Endothelial cell of umbilical vein (primary cell): ENCODE results near the gene SLC51B. TPM values are rescaled to one million over a fixed set of nuclear protein-coding genes. Genes with fewer than 3 reads are reported as not detected.

Experiments used
- BruUV-seq: library from RNA; stranded (reverse); fragments of 400-500 nt; replicated peaks from 2 replicates; lab custom pipeline; 2021; lab: Mats Ljungman, UMichigan
- CTCF ChIA-PET: fragments of 300-600, 350-600 bp; sonication (Branson Sonifier 250); formaldehyde crosslinking; loops from one replicate; lab custom pipeline; 2021; ENCODE audit warnings: antibody characterized with exemption, inconsistent platforms; lab: Charles Lee
- POLR2A ChIA-PET: fragments of 300-600, 350-600 bp; sonication (Branson Sonifier 250); formaldehyde crosslinking; loops from one replicate; lab custom pipeline; 2021; ENCODE audit warnings: antibody characterized with exemption, inconsistent platforms; lab: Charles Lee
- DNase-seq: peaks from one replicate; pipeline ENCODE4 v3.0.0-alpha.2; 2011; ENCODE audit warnings: low read depth, low spot score
- FAIRE-seq: peaks from 2 replicates; lab custom pipeline; 2011; peaks lifted over from hg19 to GRCh38; lab: Jason Lieb, UNC
- H2AFZ ChIP-seq: 2 replicates; pipeline ENCODE4 v1.6.0; 2012; ENCODE audit warnings: low read depth, low read length, control low read depth, inconsistent platforms
- H3K27ac ChIP-seq: 2 replicates; pipeline ENCODE4 v1.5.1; 2011; ENCODE audit warnings: low read depth, mild to moderate bottlenecking, control low read depth, low read length, moderate library complexity; ENCODE audit not compliant: insufficient read depth
- H3K27me3 ChIP-seq, 2 experiments: 2 replicates each; pipeline versions ENCODE4 v1.6.0 to v1.6.1; 2011; ENCODE audit warnings: low read length in 2 of 2, mixed read lengths in 1 of 2; ENCODE audit not compliant: control insufficient read depth in 2 of 2, insufficient read depth in 2 of 2
- H3K36me3 ChIP-seq, 2 experiments: 2 replicates in 1 of 2; 3 replicates in 1 of 2; pipeline ENCODE4 v1.5.1; 2011; ENCODE audit warnings: low read length in 2 of 2, mild to moderate bottlenecking in 1 of 2, moderate library complexity in 1 of 2; ENCODE audit not compliant: control insufficient read depth in 2 of 2, insufficient read depth in 2 of 2; ENCODE audit errors: extremely low read depth in 1 of 2
- H3K4me1 ChIP-seq: 3 replicates; pipeline ENCODE4 v1.5.1; 2011; ENCODE audit warnings: mild to moderate bottlenecking, low read length; ENCODE audit not compliant: control insufficient read depth, insufficient read depth; ENCODE audit errors: extremely low read depth
- H3K4me2 ChIP-seq: 2 replicates; pipeline ENCODE4 v1.6.1; 2011; ENCODE audit warnings: low read length, control low read depth, mixed read lengths; ENCODE audit not compliant: insufficient read depth
- H3K4me3 ChIP-seq, 3 experiments: fragments of 200-600 bp in 1 of 3; sonication (generic), shearing (Covaris generic) in 1 of 3; replicated peaks in 1 of 3; 2 replicates each; pipeline ENCODE4 v1.5.1; 2011 to 2016; ENCODE audit warnings: control low read depth in 3 of 3, low read length in 3 of 3, mild to moderate bottlenecking in 2 of 3, inconsistent platforms in 1 of 3, low read depth in 1 of 3, moderate library complexity in 1 of 3; ENCODE audit not compliant: insufficient read depth in 1 of 3
- H3K79me2 ChIP-seq: 2 replicates; pipeline ENCODE4 v1.6.0; 2012; ENCODE audit warnings: low read length, inconsistent platforms; ENCODE audit not compliant: control insufficient read depth, insufficient read depth
- H3K9ac ChIP-seq: replicated peaks from 2 replicates; pipeline ENCODE3; 2011; ENCODE audit warnings: low read length, control low read depth; ENCODE audit not compliant: insufficient read depth; ENCODE audit errors: extremely low read depth
- H3K9me1 ChIP-seq: replicated peaks from 3 replicates; pipeline ENCODE4 v1.6.0; 2011; ENCODE audit warnings: mild to moderate bottlenecking, low read length; ENCODE audit not compliant: control insufficient read depth, insufficient read depth; ENCODE audit errors: extremely low read depth
- H3K9me3 ChIP-seq: replicated peaks from 2 replicates; pipeline ENCODE4 v1.5.1; 2012; ENCODE audit warnings: low read length, inconsistent platforms; ENCODE audit not compliant: control insufficient read depth, insufficient read depth
- H4K20me1 ChIP-seq: replicated peaks from 2 replicates; pipeline ENCODE3; 2011; ENCODE audit warnings: mild to moderate bottlenecking, low read length; ENCODE audit not compliant: control insufficient read depth, insufficient read depth; ENCODE audit errors: extremely low read depth
- CTCF ChIP-seq, 2 donors: IDR thresholded peaks; 1 replicate in 1 of 2; 2 replicates in 1 of 2; pipeline ENCODE4 v1.5.1; 2011; ENCODE audit warnings: low read length in 2 of 2, mild to moderate bottlenecking in 2 of 2, moderate library complexity in 2 of 2, control low read depth in 1 of 2, inconsistent platforms in 1 of 2, low read depth in 1 of 2; ENCODE audit not compliant: insufficient read depth in 1 of 2; ENCODE audit errors: extremely low read depth in 1 of 2
- EZH2 ChIP-seq: IDR thresholded peaks from 2 replicates; pipeline ENCODE4 v1.6.1; 2012; ENCODE audit warnings: borderline replicate concordance, low read depth, mild to moderate bottlenecking, moderate library complexity, low read length, inconsistent platforms; ENCODE audit not compliant: severe bottlenecking
- FOS ChIP-seq: IDR thresholded peaks from 2 replicates; pipeline ENCODE4 v1.6.1; 2011; ENCODE audit warnings: mild to moderate bottlenecking, low read length, moderate library complexity, borderline replicate concordance; ENCODE audit not compliant: insufficient read depth
- GATA2 ChIP-seq: IDR thresholded peaks from 2 replicates; pipeline ENCODE4 v1.7.0; 2011; ENCODE audit warnings: low read depth, mild to moderate bottlenecking, moderate library complexity, mixed read lengths, low read length; ENCODE audit not compliant: insufficient read length, insufficient read depth
- JUN ChIP-seq: IDR thresholded peaks from 2 replicates; pipeline ENCODE4 v1.6.1; 2011; ENCODE audit warnings: borderline replicate concordance, low read depth; ENCODE audit not compliant: insufficient read length, insufficient read depth
- MAX ChIP-seq: IDR thresholded peaks from 2 replicates; pipeline ENCODE4 v1.6.1; 2011; ENCODE audit not compliant: insufficient read depth, insufficient read length
- MYC ChIP-seq: IDR thresholded peaks from one replicate; pipeline ENCODE4 v1.6.1; 2011; ENCODE audit warnings: mild to moderate bottlenecking, low read depth, low read length
- POLR2A ChIP-seq: IDR thresholded peaks from 2 replicates; pipeline ENCODE4 v1.6.1; 2012; ENCODE audit warnings: low read depth, mild to moderate bottlenecking, control low read depth, low read length
- POLR2AphosphoS5 ChIP-seq: IDR thresholded peaks from 2 replicates; pipeline ENCODE4 v1.6.1; 2012; ENCODE audit warnings: low read depth, mild to moderate bottlenecking, control low read depth, low read length, moderate library complexity; ENCODE audit not compliant: insufficient read depth
- dilution Hi-C: fragments of 300-500 bp; cut with MboI; formaldehyde crosslinking; loops from one replicate; pipeline ENCODE4 v1.15.0; 2019; ENCODE audit warnings: low sequenced_read_pairs; ENCODE audit not compliant: extremely low pct_ligation_motif_present
- intact Hi-C: fragments of 100-400 bp; cut with micrococcal nuclease; formaldehyde crosslinking; loops from one replicate; pipeline ENCODE4 v1.10.0; 2022
- polyA plus RNA-seq, 4 experiments: library from polyadenylated mRNA; depleted of rRNA in 3 of 4; stranded (reverse) in 3 of 4; unstranded in 1 of 4; fragments of >200 nt; gene quantifications; 2 replicates each; pipeline versions ENCODE4 v1.2.1 to v1.2.3, GENCODE V29; 2011 to 2012; ENCODE audit warnings: missing spikeins in 1 of 4
- total RNA-seq: library from RNA; stranded (reverse); gene quantifications from 2 replicates; pipeline ENCODE4 v1.2.3, GENCODE V29; 2021

The SLC51B gene
- total and polyA plus RNA-seq, 2 donors (not counting 3 experiments of a cell fraction or from before 2014, with no cell fraction given) = not detected

- BruUV-seq = no TSS peak
- no peak overlapping the region for H3K9ac ChIP-seq
- no peak for TF ChIP-seq FOS
- TF ChIP-seq POLR2AphosphoS5 = no peak
- no peak for TF ChIP-seq JUN
- TF ChIP-seq POLR2A = no peak
- no peak for TF ChIP-seq MYC
- TF ChIP-seq GATA2 = no peak
- no peak for TF ChIP-seq EZH2
- no peak for TF ChIP-seq MAX
- TF ChIP-seq CTCF (IDR thresholded peaks at IDR 0.05; ENCODE audit: extremely low read depth in 1 of 2, insufficient read depth in 1 of 2, low read depth in 1 of 2, low read length in 2 of 2) = no peak
- H3K4me1 ChIP-seq = no peaks in the 10 kb centered on the region
- no peaks in the 10 kb centered on the region for H3K36me3 ChIP-seq
- H2AFZ ChIP-seq = no peak overlapping the region
- no peak overlapping the region for H3K4me2 ChIP-seq
- CTCF ChIA-PET = interaction anchor here (1.0 to 5.2 kb wide), 7 partner anchors 10 to 35 kb away, joined by 3 to 35 read pairs (median 6); partner anchors contain the start of gene KBTBD13
- no peaks in the 10 kb centered on the region for H3K9me1 ChIP-seq
- POLR2A ChIA-PET = no interaction called here
- H3K4me3 ChIP-seq = no peak overlapping the region
- H3K27me3 ChIP-seq = peaks cover 31 to 44% of the 10 kb centered on the region in 2 experiments
- no peak overlapping the region for H3K27ac ChIP-seq
- no peaks in the 10 kb centered on the region for H4K20me1 ChIP-seq
- dilution Hi-C loops = no loop called here
- intact Hi-C loops = no loop called here
- no peaks in the 10 kb centered on the region for H3K79me2 ChIP-seq
- no peaks in the 10 kb centered on the region for H3K9me3 ChIP-seq
- no peak for DNase-seq
- no peak for FAIRE-seq
Observed at GRCh38 chr15:65066001-65066634, 20.9 kb downstream of the SLC51B start.
